IMR-90 (cell line): Measurements from ENCODE around the gene TIPARP. TPM values are rescaled to one million over a fixed set of nuclear protein-coding genes. Genes with fewer than 3 reads are reported as not detected.

Source experiments
- ATAC-seq: fragments of 200-7000 bp; cut with Tn5 transposase; 2 replicates; pipeline ENCODE4 v1.9.1; 2020; ENCODE audit warnings: low read depth, mild to moderate bottlenecking, moderate library complexity
- BruUV-seq: library from RNA; stranded (reverse); fragments of 400-500 nt; replicated peaks from 2 replicates; lab custom pipeline; 2021; lab: Mats Ljungman, UMichigan
- CTCF ChIA-PET: fragments of 300-600 bp; formaldehyde crosslinking; extraction: SDS; loops from one replicate; lab custom pipeline; 2021; ENCODE audit warnings: antibody characterized with exemption; lab: Yijun Ruan, JAX
- POLR2A ChIA-PET: fragments of 300-600 bp; sonication (Branson Sonifier 250); formaldehyde crosslinking; loops from one replicate; lab custom pipeline; 2022; ENCODE audit warnings: antibody characterized with exemption; ENCODE audit not compliant: unreplicated experiment; lab: Charles Lee
- DNase-seq: peaks from one replicate; pipeline ENCODE4 v3.0.0; 2013
- H2AFZ ChIP-seq: replicated peaks from 2 replicates; pipeline ENCODE3; 2013; ENCODE audit warnings: low read length, mild to moderate bottlenecking; ENCODE audit not compliant: poor library complexity
- H2AK5ac ChIP-seq: 2 replicates; pipeline ENCODE4 v1.6.1; 2013; ENCODE audit warnings: low read depth, low read length, inconsistent platforms
- H2AK9ac ChIP-seq: replicated peaks from 2 replicates; pipeline ENCODE3; 2013; ENCODE audit warnings: mild to moderate bottlenecking, low read depth, low read length, moderate library complexity; ENCODE audit not compliant: poor library complexity
- H2BK120ac ChIP-seq: 2 replicates; pipeline ENCODE4 v1.6.1; 2013; ENCODE audit warnings: low read depth, low read length, inconsistent platforms
- H2BK15ac ChIP-seq: 3 replicates; pipeline ENCODE4 v1.6.1; 2013; ENCODE audit warnings: low read depth, low read length, inconsistent platforms
- H2BK20ac ChIP-seq: 2 replicates; pipeline ENCODE4 v1.6.1; 2013; ENCODE audit warnings: low read depth, mild to moderate bottlenecking, inconsistent platforms, low read length, moderate library complexity
- H2BK5ac ChIP-seq: 2 replicates; pipeline ENCODE4 v1.6.1; 2013; ENCODE audit warnings: mild to moderate bottlenecking, low read depth, low read length, inconsistent platforms; ENCODE audit not compliant: poor library complexity, severe bottlenecking
- H3K14ac ChIP-seq: replicated peaks from 2 replicates; pipeline ENCODE4 v1.6.1; 2013; ENCODE audit warnings: low read depth, low read length, inconsistent platforms
- H3K18ac ChIP-seq: 2 replicates; pipeline ENCODE4 v1.6.1; 2013; ENCODE audit warnings: low read depth, low read length, control low read depth
- H3K23ac ChIP-seq: 2 replicates; pipeline ENCODE4 v1.6.1; 2013; ENCODE audit warnings: low read depth, low read length, inconsistent platforms
- H3K27ac ChIP-seq: 2 replicates; pipeline ENCODE4 v1.5.1; 2013; ENCODE audit warnings: mild to moderate bottlenecking, control low read depth, low read length; ENCODE audit not compliant: insufficient read depth
- H3K27me3 ChIP-seq: 2 replicates; pipeline ENCODE4 v1.6.1; 2013; ENCODE audit warnings: low read length; ENCODE audit not compliant: control insufficient read depth, insufficient read depth
- H3K36me3 ChIP-seq: 2 replicates; pipeline ENCODE4 v1.6.1; 2013; ENCODE audit warnings: low read length, mixed read lengths; ENCODE audit not compliant: control insufficient read depth, insufficient read depth
- H3K4ac ChIP-seq: 2 replicates; pipeline ENCODE4 v1.6.1; 2013; ENCODE audit warnings: low read depth, low read length, inconsistent platforms
- H3K4me1 ChIP-seq: 2 replicates; pipeline ENCODE4 v1.6.1; 2013; ENCODE audit warnings: low read length, mixed read lengths; ENCODE audit not compliant: control insufficient read depth, insufficient read depth
- H3K4me2 ChIP-seq: 2 replicates; pipeline ENCODE4 v1.6.1; 2013; ENCODE audit warnings: low read depth, mild to moderate bottlenecking, control low read depth, low read length, moderate library complexity
- H3K4me3 ChIP-seq: 2 replicates; pipeline ENCODE4 v1.5.1; 2013; ENCODE audit warnings: low read depth, mild to moderate bottlenecking, control low read depth, low read length, moderate library complexity; ENCODE audit not compliant: insufficient read depth
- H3K56ac ChIP-seq: 2 replicates; pipeline ENCODE4 v1.6.1; 2013; ENCODE audit warnings: low read length, inconsistent platforms; ENCODE audit not compliant: insufficient read depth; ENCODE audit errors: extremely low read depth
- H3K79me1 ChIP-seq, 2 experiments: 2 replicates each; pipeline ENCODE4 v1.6.1; 2013; ENCODE audit warnings: low read length in 2 of 2, inconsistent platforms in 1 of 2, low read depth in 1 of 2
- H3K9ac ChIP-seq: 2 replicates; pipeline ENCODE4 v1.6.1; 2013; ENCODE audit warnings: low read depth, low read length, control low read depth
- H3K9me1 ChIP-seq: 2 replicates; pipeline ENCODE4 v1.6.1; 2013; ENCODE audit warnings: low read length, inconsistent platforms; ENCODE audit not compliant: insufficient read depth
- H3K9me3 ChIP-seq: 2 replicates; pipeline ENCODE4 v1.6.1; 2013; ENCODE audit warnings: low read length; ENCODE audit not compliant: control insufficient read depth, insufficient read depth
- H4K20me1 ChIP-seq: 2 replicates; pipeline ENCODE4 v1.6.1; 2013; ENCODE audit warnings: low read length, inconsistent platforms; ENCODE audit not compliant: insufficient read depth
- H4K5ac ChIP-seq: 2 replicates; pipeline ENCODE4 v1.6.1; 2013; ENCODE audit warnings: mild to moderate bottlenecking, low read depth, low read length, control low read depth
- H4K8ac ChIP-seq, 2 experiments: 2 replicates each; pipeline ENCODE4 v1.6.1; 2013; ENCODE audit warnings: low read depth in 2 of 2, low read length in 2 of 2, control low read depth in 1 of 2, inconsistent platforms in 1 of 2
- H4K91ac ChIP-seq: 2 replicates; pipeline ENCODE4 v1.6.1; 2013; ENCODE audit warnings: low read depth, low read length, inconsistent platforms; ENCODE audit not compliant: insufficient read depth
- CEBPB ChIP-seq: IDR thresholded peaks from 2 replicates; pipeline ENCODE4 v1.6.1; 2012; ENCODE audit warnings: low read depth, low read length, improper control_type of control experiment
- CHD1 ChIP-seq: IDR thresholded peaks from 2 replicates; pipeline ENCODE4 v1.6.1; 2012; ENCODE audit warnings: low read depth, low read length, improper control_type of control experiment
- ELK1 ChIP-seq: fragments of 150-350 bp; IDR thresholded peaks from 2 replicates; pipeline ENCODE4 v1.6.1; 2016; ENCODE audit warnings: low read depth, mild to moderate bottlenecking, low read length, moderate library complexity, borderline replicate concordance
- MAFK ChIP-seq: IDR thresholded peaks from 2 replicates; pipeline ENCODE4 v1.6.1; 2012; ENCODE audit warnings: low read depth, low read length, improper control_type of control experiment
- MAZ ChIP-seq: IDR thresholded peaks from 2 replicates; pipeline ENCODE4 v1.6.1; 2012; ENCODE audit warnings: low read depth, mild to moderate bottlenecking, low read length, improper control_type of control experiment, moderate library complexity, borderline replicate concordance
- NFE2L2 ChIP-seq: fragments of 150-350 bp; IDR thresholded peaks from 2 replicates; pipeline ENCODE4 v1.6.1; 2016; ENCODE audit warnings: low read depth, mild to moderate bottlenecking, low read length
- POLR2A ChIP-seq: IDR thresholded peaks from 2 replicates; pipeline ENCODE4 v1.6.1; 2012; ENCODE audit warnings: mild to moderate bottlenecking, low read depth, low read length
- RAD21 ChIP-seq: IDR thresholded peaks from 2 replicates; pipeline ENCODE4 v1.6.1; 2012; ENCODE audit warnings: low read length, improper control_type of control experiment
- WGBS, 2 experiments: methylation state at CpG; one replicate each; pipeline versions ENCODE4 v1.1.5 to v1.1.7; 2013; ENCODE audit warnings: missing lambda C conversion rate in 2 of 2; ENCODE audit not compliant: insufficient read length in 1 of 2; ENCODE audit errors: extremely low coverage in 2 of 2; 5-methylcytosine and 5-hydroxymethylcytosine counted together
- dilution Hi-C: fragments of 300-500 bp; cut with HindIII; formaldehyde crosslinking; loops from one replicate; pipeline ENCODE4 v1.14.3; 2018; ENCODE audit warnings: low sequenced_read_pairs; ENCODE audit not compliant: unreplicated experiment
- in situ Hi-C: fragments of 300-500 bp; cut with MboI; formaldehyde crosslinking; loops from 3 replicates; pipeline ENCODE4 v1.14.3; 2019; ENCODE audit warnings: low sequenced_read_pairs, inconsistent platforms, mixed read lengths
- intact Hi-C: fragments of 100-400 bp; cut with micrococcal nuclease; formaldehyde crosslinking; loops from 2 replicates; pipeline ENCODE4 v1.10.0; 2022
- polyA plus RNA-seq, 3 experiments: library from polyadenylated mRNA; depleted of rRNA; stranded (reverse); fragments of >200 nt; gene quantifications; 2 replicates each; pipeline ENCODE4 v1.2.3, GENCODE V29; 2012; ENCODE audit warnings: low replicate concordance in 1 of 3
- total RNA-seq: library from RNA; depleted of rRNA; stranded (reverse); fragments of >200 nt; gene quantifications from 2 replicates; pipeline ENCODE4 v1.2.3, GENCODE V29; 2012

Gene TIPARP
- total and polyA plus RNA-seq, 2 of the 4 experiments (the other 2 are of a cell fraction), result 12.6 to 70.8 TPM

- TF ChIP-seq ELK1 (no peak), POLR2A (peak; percentile 44; the same call in 1 of the 2 replicates), NFE2L2 (no peak)
Measured at GRCh38 chr3:156677536-156677935, 3.1 kb downstream of the TIPARP start (continued).

GRCh38 chr3:156678197-156678596 is 3.8 kb downstream of the TIPARP start:
- Histone ChIP-seq H4K5ac (no peak overlapping the region), H3K14ac (peak overlapping the region; percentile 69; the same call in 1 of the 2 replicates), H3K4me2 (peak overlapping the region; percentile 94; the same call in 1 of the 2 replicates), H4K20me1 (peaks cover 71% of the 10 kb centered on the region), H2BK15ac (no peak overlapping the region), H2AK9ac (no peak overlapping the region), H3K9ac (no peak overlapping the region), H3K23ac (peak overlapping the region; percentile 84), H3K9me1 (peaks cover 18% of the 10 kb centered on the region), H3K79me1 (peaks cover 0 to 44% of the 10 kb centered on the region in 2 experiments; a peak in 2 of 4 replicates), H3K4me3 (no peak overlapping the region), H3K4me1 (peaks cover 15% of the 10 kb centered on the region), H2BK120ac (no peak overlapping the region), H2AFZ (no peak overlapping the region), H3K27ac (no peak overlapping the region), H3K18ac (no peak overlapping the region), H3K56ac (no peak overlapping the region), H3K27me3 (no peaks in the 10 kb centered on the region), H4K8ac (no peak overlapping the region), H3K9me3 (no peaks in the 10 kb centered on the region), H3K4ac (peak overlapping the region; percentile 53), H2BK5ac (no peak overlapping the region), H3K36me3 (peaks cover 16% of the 10 kb centered on the region), H2BK20ac (no peak overlapping the region; the same call in 1 of the 2 replicates), H4K91ac (no peak overlapping the region), H2AK5ac (0 out of 2 replicates have a peak overlapping the region, but pooled peaks have one; percentile 3)
- DNase-seq (no peak), ATAC-seq (no peak)
- WGBS, 2 experiments, result 100% methylated on average over 1 of the region's 2 CpGs; no CpG with 5 or more reads in 1 of the 2 experiments
- in situ Hi-C loops, result no loop called here
- intact Hi-C loops, result loop anchor here (5.0 kb wide), 2 partner anchors 74 to 526 kb away; no protein-coding TSS in a partner anchor
- TF ChIP-seq MAZ (no peak), MAFK (no peak), CEBPB (no peak), CHD1 (no peak), RAD21 (no peak), POLR2A (no peak)
- dilution Hi-C loops, result no loop called here
- ChIA-PET POLR2A (interaction anchor here (0.6 kb wide), 1 partner anchor 131 kb away, joined by 3 read pairs; no protein-coding TSS in a partner anchor), CTCF (interaction anchor here (0.9 kb wide), 1 partner anchor 404 kb away, joined by 3 read pairs; no protein-coding TSS in a partner anchor)
- BruUV-seq, result no TSS peak
